HG03378 (cell line): ENCODE data around the gene DDTL.
A peak's percentile ranks its signal among the peaks of the same experiment; 100 is the strongest.
"Not testable (repeated sequence)": the region's sequence is repeated elsewhere in the genome, so short reads cannot be mapped to it uniquely, and the experiment has no call there.

ENCODE experiments used
- ATAC-seq: cut with Tn5 transposase; IDR thresholded peaks from one replicate; pipeline ENCODE4 v1.9.1; 2021; ENCODE audit warnings: mild to moderate bottlenecking, moderate library complexity; ENCODE audit not compliant: unreplicated experiment

DDTL gene

GRCh38 chr22:23966568-23966967 is at the start of gene DDTL:
Gene DDTL (plus strand): TSS chr22:23966888. CDS start chr22:23966915, 27 bp downstream.
- ATAC-seq, result peak; percentile 86

- not testable (repeated sequence) for ATAC-seq
These were observed 46.4 kb upstream of the DDTL start for GRCh38 chr22:23920267-23920611.

GRCh38 chr22:23921586-23922201 is 45.0 kb upstream of the DDTL start:
- not testable (repeated sequence) for ATAC-seq

- ATAC-seq, result no peak
These were observed 43.8 kb upstream of the DDTL start for GRCh38 chr22:23922921-23923320.

GRCh38 chr22:23925020-23925606 is 41.6 kb upstream of the DDTL start:
- no peak for ATAC-seq

GRCh38 chr22:23926561-23926960 is 40.1 kb upstream of the DDTL start:
- no peak for ATAC-seq

GRCh38 chr22:23938328-23939016 is 28.2 kb upstream of the DDTL start:
- no peak for ATAC-seq

- ATAC-seq, result no peak
These were observed 27.7 kb upstream of the DDTL start for GRCh38 chr22:23939017-23939357.

- not testable (repeated sequence) for ATAC-seq
These were observed 26.5 kb upstream of the DDTL start for GRCh38 chr22:23940166-23940565.

GRCh38 chr22:23947391-23947790 is 19.3 kb upstream of the DDTL start:
- not testable (repeated sequence) for ATAC-seq

- not testable (repeated sequence) for ATAC-seq
These were observed 16.9 kb upstream of the DDTL start for GRCh38 chr22:23949764-23950163.

GRCh38 chr22:23951383-23951782 is 15.3 kb upstream of the DDTL start:
- ATAC-seq, result not testable (repeated sequence)

GRCh38 chr22:23952794-23953405 is 13.8 kb upstream of the DDTL start:
- ATAC-seq, result not testable (repeated sequence)

GRCh38 chr22:23953485-23953884 is 13.2 kb upstream of the DDTL start:
- not testable (repeated sequence) for ATAC-seq

GRCh38 chr22:23954193-23954990 is 12.3 kb upstream of the DDTL start:
- not testable (repeated sequence) for ATAC-seq

- not testable (repeated sequence) for ATAC-seq
These were observed 11.7 kb upstream of the DDTL start for GRCh38 chr22:23954991-23955305.

GRCh38 chr22:23955886-23956285 is 10.8 kb upstream of the DDTL start:
- not testable (repeated sequence) for ATAC-seq

GRCh38 chr22:23956301-23956900 is 10.3 kb upstream of the DDTL start:
- ATAC-seq, result not testable (repeated sequence)

- not testable (repeated sequence) for ATAC-seq
These were observed 5.5 kb upstream of the DDTL start, which contains the start of gene GSTT2B for GRCh38 chr22:23961084-23961771. Gene GSTT2B (minus strand): TSS chr22:23961195. CDS start chr22:23961131, 64 bp downstream.

- ATAC-seq, result peak; percentile 16
These were observed 594 bp upstream of the DDTL start for GRCh38 chr22:23966094-23966493.
